Right atrium auricular region (tissue), 2 donors: ENCODE data around the gene PLCH1. TPM values are rescaled to one million over a fixed set of nuclear protein-coding genes. Genes with fewer than 3 reads are reported as not detected.

Experiments used
- DNase-seq: peaks from one replicate; pipeline ENCODE4 v3.0.0-alpha.2; 2019; ENCODE audit warnings: low spot score
- H3K27ac ChIP-seq, 2 donors: fragments of 200-600 bp; sonication (generic); 1 replicate in 1 of 2; 2 replicates in 1 of 2; pipeline ENCODE4 v1.5.1; 2016 to 2019
- H3K27me3 ChIP-seq, 2 donors: fragments of 200-600 bp; sonication (generic); one replicate each; pipeline versions ENCODE4 v1.5.1 to v1.6.0; 2017 to 2019
- H3K36me3 ChIP-seq: fragments of 200-600 bp; sonication (generic); one replicate; pipeline ENCODE4 v1.5.1; 2016
- H3K4me1 ChIP-seq, 2 donors: fragments of 200-600 bp; sonication (generic); one replicate each; pipeline versions ENCODE4 v1.5.1 to v1.6.0; 2017 to 2019
- H3K4me3 ChIP-seq, 2 donors: fragments of 200-600 bp; sonication (generic); 1 replicate in 1 of 2; 2 replicates in 1 of 2; pipeline ENCODE4 v1.5.1; 2017 to 2019; ENCODE audit warnings: mild to moderate bottlenecking in 1 of 2, moderate library complexity in 1 of 2
- H3K9me3 ChIP-seq, 2 donors: fragments of 200-600 bp; sonication (generic); one replicate each; pipeline ENCODE4 v1.5.1; 2019
- total RNA-seq, 2 donors: library from RNA; depleted of rRNA; stranded (reverse); fragments of >200 nt; gene quantifications; one replicate each; pipeline ENCODE4 v1.1.0, GENCODE V29; 2016
- TF ChIP-seq, protein P1 (sequence below), 2 donors: fragments of 200-600 bp; sonication (generic); IDR thresholded peaks; one replicate each; pipeline ENCODE4 v1.5.1; 2019; ENCODE audit warnings: antibody characterized with exemption in 2 of 2

PLCH1 gene
- total RNA-seq, 2 donors from 2014 or later: 1.4 to 1.5 TPM

GRCh38 chr3:155367506-155367905 lies 377.4 kb downstream of the PLCH1 start:
- DNase-seq: no peak
- TF ChIP-seq, protein P1, sequence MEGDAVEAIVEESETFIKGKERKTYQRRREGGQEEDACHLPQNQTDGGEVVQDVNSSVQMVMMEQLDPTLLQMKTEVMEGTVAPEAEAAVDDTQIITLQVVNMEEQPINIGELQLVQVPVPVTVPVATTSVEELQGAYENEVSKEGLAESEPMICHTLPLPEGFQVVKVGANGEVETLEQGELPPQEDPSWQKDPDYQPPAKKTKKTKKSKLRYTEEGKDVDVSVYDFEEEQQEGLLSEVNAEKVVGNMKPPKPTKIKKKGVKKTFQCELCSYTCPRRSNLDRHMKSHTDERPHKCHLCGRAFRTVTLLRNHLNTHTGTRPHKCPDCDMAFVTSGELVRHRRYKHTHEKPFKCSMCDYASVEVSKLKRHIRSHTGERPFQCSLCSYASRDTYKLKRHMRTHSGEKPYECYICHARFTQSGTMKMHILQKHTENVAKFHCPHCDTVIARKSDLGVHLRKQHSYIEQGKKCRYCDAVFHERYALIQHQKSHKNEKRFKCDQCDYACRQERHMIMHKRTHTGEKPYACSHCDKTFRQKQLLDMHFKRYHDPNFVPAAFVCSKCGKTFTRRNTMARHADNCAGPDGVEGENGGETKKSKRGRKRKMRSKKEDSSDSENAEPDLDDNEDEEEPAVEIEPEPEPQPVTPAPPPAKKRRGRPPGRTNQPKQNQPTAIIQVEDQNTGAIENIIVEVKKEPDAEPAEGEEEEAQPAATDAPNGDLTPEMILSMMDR (IDR thresholded peaks at IDR 0.05): no peak
- H3K4me1 ChIP-seq: peaks cover 0 to 26% of the 10 kb centered on the region in 2 donors

GRCh38 chr3:155365178-155365783 lies 379.6 kb downstream of the PLCH1 start:
- DNase-seq: no peak
- TF ChIP-seq, protein P1 (IDR thresholded peaks at IDR 0.05): no peak
- Histone ChIP-seq H3K4me1 (peaks cover 0 to 11% of the 10 kb centered on the region in 2 donors), H3K4me3 (no peak overlapping the region), H3K27me3 (no peaks in the 10 kb centered on the region), H3K9me3 (peaks cover 0 to 9% of the 10 kb centered on the region in 2 donors), H3K36me3 (no peaks in the 10 kb centered on the region), H3K27ac (no peak overlapping the region)

More at GRCh38 chr3:155367506-155367905, 377.4 kb downstream of the PLCH1 start:
- Histone ChIP-seq H3K36me3 (no peaks in the 10 kb centered on the region), H3K4me3 (no peak overlapping the region), H3K27me3 (no peaks in the 10 kb centered on the region), H3K9me3 (peaks cover 0 to 9% of the 10 kb centered on the region in 2 donors), H3K27ac (peak overlapping the region in 1 of 2 donors; percentile 5)

DNA sequence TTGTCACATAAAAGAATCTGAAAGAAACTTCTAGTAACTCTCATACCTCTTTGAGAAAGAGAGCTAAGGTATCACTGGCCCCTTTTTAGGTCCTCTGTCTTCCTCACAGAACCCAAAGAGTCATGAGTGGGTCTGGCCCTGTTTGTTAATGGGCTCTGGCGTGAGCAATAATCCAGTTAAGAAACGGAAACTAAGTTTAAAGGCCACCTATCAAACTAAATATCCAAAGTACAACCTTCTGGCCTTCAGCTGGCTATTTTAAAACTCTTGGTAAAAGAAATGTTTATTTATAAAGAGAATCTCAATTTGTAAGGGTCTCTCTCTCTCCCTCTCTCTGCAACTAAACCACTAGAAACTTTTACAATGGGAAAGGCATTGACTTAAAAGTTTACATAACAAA lies 380.4 kb downstream of the PLCH1 start:
- Histone ChIP-seq H3K27ac (no peak overlapping the region), H3K4me3 (no peak overlapping the region), H3K9me3 (peaks cover 0 to 9% of the 10 kb centered on the region in 2 donors), H3K27me3 (no peaks in the 10 kb centered on the region), H3K36me3 (no peaks in the 10 kb centered on the region), H3K4me1 (peaks cover 0 to 3% of the 10 kb centered on the region in 2 donors)
- TF ChIP-seq, protein P1 (IDR thresholded peaks at IDR 0.05): no peak
- no peak for DNase-seq

- no peak for DNase-seq
- H3K27ac ChIP-seq: no peak overlapping the region
- peaks cover 0 to 9% of the 10 kb centered on the region in 2 donors for H3K9me3 ChIP-seq
- no peaks in the 10 kb centered on the region for H3K27me3 ChIP-seq
- H3K4me3 ChIP-seq: no peak overlapping the region
- no peaks in the 10 kb centered on the region for H3K36me3 ChIP-seq
- no peaks in the 10 kb centered on the region for H3K4me1 ChIP-seq
- TF ChIP-seq, protein P1 (IDR thresholded peaks at IDR 0.05): no peak
Observed at GRCh38 chr3:155363690-155364070, 381.2 kb downstream of the PLCH1 start.

- no peak overlapping the region for H3K4me3 ChIP-seq
- H3K27me3 ChIP-seq: no peaks in the 10 kb centered on the region
- H3K4me1 ChIP-seq: no peaks in the 10 kb centered on the region
- DNase-seq: no peak
- TF ChIP-seq, protein P1 (IDR thresholded peaks at IDR 0.05): no peak
- no peaks in the 10 kb centered on the region for H3K36me3 ChIP-seq
- H3K9me3 ChIP-seq: peaks cover 0 to 9% of the 10 kb centered on the region in 2 donors
- H3K27ac ChIP-seq: no peak overlapping the region
Observed at GRCh38 chr3:155362808-155363689, 381.8 kb downstream of the PLCH1 start.
